Caco-2 (cell line): Measurements from ENCODE around the gene ZNF296. TPM values are rescaled to one million over a fixed set of nuclear protein-coding genes. Genes with fewer than 3 reads are reported as not detected.
"Not testable (repeated sequence)": the region's sequence is repeated elsewhere in the genome, so short reads cannot be mapped to it uniquely, and the experiment has no call there.

Experiments
- BruUV-seq: library from RNA; stranded (reverse); fragments of 400-500 nt; replicated peaks from 2 replicates; lab custom pipeline; 2021; lab: Mats Ljungman, UMichigan
- CTCF ChIA-PET: fragments of 300-600 bp; sonication (Branson Sonifier 250); formaldehyde crosslinking; loops from one replicate; lab custom pipeline; 2022; ENCODE audit warnings: antibody characterized with exemption; lab: Charles Lee
- POLR2A ChIA-PET: fragments of 300-600 bp; sonication (Branson Sonifier 250); formaldehyde crosslinking; loops from one replicate; lab custom pipeline; 2022; ENCODE audit warnings: antibody characterized with exemption; lab: Charles Lee
- DNase-seq, 2 experiments: peaks; one replicate each; pipeline versions ENCODE4 v3.0.0 to v3.0.0-alpha.2; 2020 to 2022
- H3K27me3 ChIP-seq: replicated peaks from 2 replicates; pipeline ENCODE4 v1.6.0; 2011; ENCODE audit warnings: low read length; ENCODE audit not compliant: control insufficient read depth, insufficient read depth
- H3K36me3 ChIP-seq: 2 replicates; pipeline ENCODE4 v1.5.1; 2011; ENCODE audit warnings: low read length; ENCODE audit not compliant: control insufficient read depth, insufficient read depth
- H3K4me1 ChIP-seq: fragments of 250-450 bp; sonication (Bioruptor Pico); 2 replicates; pipeline ENCODE4 v1.5.1; 2020; ENCODE audit warnings: mild to moderate bottlenecking
- H3K4me3 ChIP-seq: 2 replicates; pipeline ENCODE4 v1.5.1; 2011; ENCODE audit warnings: low read depth, mild to moderate bottlenecking, control low read depth, low read length
- H3K9me3 ChIP-seq: fragments of 250-450 bp; sonication (Bioruptor Pico); 2 replicates; pipeline ENCODE4 v1.5.1; 2020; ENCODE audit warnings: mild to moderate bottlenecking, moderate library complexity
- H3K27ac Mint-ChIP-seq: one replicate; pipeline ENCODE4 v1.8.0; 2022; ENCODE audit warnings: mixed read lengths; ENCODE audit not compliant: unreplicated experiment
- H3K27me3 Mint-ChIP-seq: one replicate; pipeline ENCODE4 v1.8.0; 2022; ENCODE audit warnings: mixed read lengths; ENCODE audit not compliant: insufficient read depth, unreplicated experiment
- H3K36me3 Mint-ChIP-seq: one replicate; pipeline ENCODE4 v1.8.0; 2022; ENCODE audit warnings: mild to moderate bottlenecking, mixed read lengths; ENCODE audit not compliant: insufficient read depth, unreplicated experiment
- H3K4me1 Mint-ChIP-seq: one replicate; pipeline ENCODE4 v1.8.0; 2022; ENCODE audit warnings: low read depth, mixed read lengths; ENCODE audit not compliant: unreplicated experiment
- H3K4me3 Mint-ChIP-seq: one replicate; pipeline ENCODE4 v1.8.0; 2022; ENCODE audit warnings: mild to moderate bottlenecking, moderate library complexity, mixed read lengths; ENCODE audit not compliant: unreplicated experiment
- H3K9me3 Mint-ChIP-seq: one replicate; pipeline ENCODE4 v1.8.0; 2022; ENCODE audit warnings: mixed read lengths; ENCODE audit not compliant: unreplicated experiment
- CTCF ChIP-seq, 2 experiments: fragments of 200-600 bp in 1 of 2; IDR thresholded peaks; 1 replicate in 1 of 2; 2 replicates in 1 of 2; pipeline versions ENCODE4 v1.5.1 to v1.8.0; 2011 to 2022; ENCODE audit warnings: antibody characterized with exemption in 1 of 2, control low read depth in 1 of 2, inconsistent platforms in 1 of 2, low read depth in 1 of 2, low read length in 1 of 2, mild to moderate bottlenecking in 1 of 2, moderate library complexity in 1 of 2; ENCODE audit not compliant: insufficient read depth in 1 of 2, severe bottlenecking in 1 of 2, unreplicated experiment in 1 of 2
- intact Hi-C: fragments of 100-400 bp; cut with micrococcal nuclease; formaldehyde crosslinking; loops from one replicate; pipeline ENCODE4 v1.10.0; 2022; ENCODE audit not compliant: unreplicated experiment
- total RNA-seq: library from RNA; stranded (reverse); gene quantifications from 2 replicates; pipeline ENCODE4 v1.2.3, GENCODE V29; 2022

Gene ZNF296
- total RNA-seq, 1 experiment from 2014 or later: 9.4 TPM

GRCh38 chr19:45110851-45111266 lies 34.6 kb upstream of the ZNF296 start:
- no peak for TF ChIP-seq CTCF (IDR thresholded peaks at IDR 0.05; ENCODE audit: insufficient read depth in 1 of 2, low read depth in 1 of 2, low read length in 1 of 2, severe bottlenecking in 1 of 2, unreplicated experiment in 1 of 2)
- Histone ChIP-seq H3K27me3 (no peaks in the 10 kb centered on the region), H3K36me3 (no peaks in the 10 kb centered on the region), H3K9me3 (no peaks in the 10 kb centered on the region), H3K4me3 (no peak overlapping the region), H3K4me1 (peaks cover 24% of the 10 kb centered on the region)
- H3K4me3 Mint-ChIP-seq: no peak overlapping the region
- peaks cover 9% of the 10 kb centered on the region for H3K36me3 Mint-ChIP-seq
- H3K4me1 Mint-ChIP-seq: peaks cover 20% of the 10 kb centered on the region
- ChIA-PET CTCF (no interaction called here), POLR2A (interaction anchor here (0.5 kb wide), 1 partner anchor 104 kb away, joined by 4 read pairs; no protein-coding TSS in a partner anchor)
- no peak overlapping the region for H3K27ac Mint-ChIP-seq
- intact Hi-C loops: loop anchor here (2.0 kb wide), 1 partner anchor 14 kb away; no protein-coding TSS in a partner anchor
- H3K9me3 Mint-ChIP-seq: no peaks in the 10 kb centered on the region
- no peak for DNase-seq
- BruUV-seq: no TSS peak
- H3K27me3 Mint-ChIP-seq: no peaks in the 10 kb centered on the region

GRCh38 chr19:45107621-45108150 lies 31.4 kb upstream of the ZNF296 start:
- no TSS peak for BruUV-seq
- H3K27me3 Mint-ChIP-seq: no peaks in the 10 kb centered on the region
- Histone ChIP-seq H3K36me3 (no peaks in the 10 kb centered on the region), H3K9me3 (no peaks in the 10 kb centered on the region), H3K27me3 (no peaks in the 10 kb centered on the region), H3K4me1 (peaks cover 27% of the 10 kb centered on the region), H3K4me3 (no peak overlapping the region)
- DNase-seq: no peak
- no peak for TF ChIP-seq CTCF (IDR thresholded peaks at IDR 0.05; ENCODE audit: insufficient read depth in 1 of 2, low read depth in 1 of 2, low read length in 1 of 2, severe bottlenecking in 1 of 2, unreplicated experiment in 1 of 2)
- peaks cover 9% of the 10 kb centered on the region for H3K36me3 Mint-ChIP-seq
- peaks cover 22% of the 10 kb centered on the region for H3K4me1 Mint-ChIP-seq
- H3K9me3 Mint-ChIP-seq: no peaks in the 10 kb centered on the region
- no peak overlapping the region for H3K4me3 Mint-ChIP-seq
- intact Hi-C loops: no loop called here
- ChIA-PET CTCF (no interaction called here), POLR2A (no interaction called here)
- H3K27ac Mint-ChIP-seq: no peak overlapping the region

- H3K4me3 Mint-ChIP-seq, H3K9me3 ChIP-seq, BruUV-seq, H3K9me3 Mint-ChIP-seq, H3K4me3 ChIP-seq, H3K27me3 Mint-ChIP-seq, POLR2A ChIA-PET, H3K36me3 ChIP-seq, H3K36me3 Mint-ChIP-seq, H3K27ac Mint-ChIP-seq, H3K27me3 ChIP-seq, intact Hi-C loops, DNase-seq: not testable (repeated sequence)
- peaks cover 25% of the 10 kb centered on the region for H3K4me1 ChIP-seq
- CTCF ChIA-PET: interaction anchor here (0.6 kb wide), 1 partner anchor 13 kb away, joined by 6 read pairs; the partner anchor contains the start of gene PPP1R37
- H3K4me1 Mint-ChIP-seq: peaks cover 15% of the 10 kb centered on the region
Measured at GRCh38 chr19:45106363-45106762, 30.1 kb upstream of the ZNF296 start.
